GM12878 (cell line): ENCODE measurements around the gene KDM4C. TPM values are rescaled to one million over a fixed set of nuclear protein-coding genes. Genes with fewer than 3 reads are reported as not detected.

ENCODE experiments used
- BRCA1 ChIP-seq: IDR thresholded peaks from 2 replicates; pipeline ENCODE4 v1.6.1; 2011; ENCODE audit warnings: low read depth, low read length, improper control_type of control experiment
- CHD2 ChIP-seq: IDR thresholded peaks from 2 replicates; pipeline ENCODE4 v1.6.1; 2011; ENCODE audit warnings: low read depth, low read length, improper control_type of control experiment, borderline replicate concordance
- IKZF1 ChIP-seq: fragments of 450-650 bp; conservative IDR thresholded peaks from 2 replicates; pipeline ENCODE4 v1.6.1; 2017; ENCODE audit warnings: antibody characterized with exemption, mild to moderate bottlenecking
- JUND ChIP-seq: IDR thresholded peaks from 2 replicates; pipeline ENCODE4 v1.6.1; 2012; ENCODE audit warnings: low read depth, mild to moderate bottlenecking, low read length, improper control_type of control experiment, moderate library complexity
- KLF5 ChIP-seq: fragments of 450-650 bp; IDR thresholded peaks from 2 replicates; pipeline ENCODE4 v1.6.1; 2014; ENCODE audit warnings: mild to moderate bottlenecking; ENCODE audit not compliant: partially characterized antibody
- MYB ChIP-seq: fragments of 150-350 bp; IDR thresholded peaks from 2 replicates; pipeline ENCODE4 v1.6.1; 2014; ENCODE audit warnings: mild to moderate bottlenecking, low read depth, low read length, borderline replicate concordance
- NFXL1 ChIP-seq: fragments of 450-650 bp; IDR thresholded peaks from 2 replicates; pipeline ENCODE4 v1.6.1; 2017; ENCODE audit warnings: antibody characterized with exemption, mild to moderate bottlenecking, borderline replicate concordance
- POLR2AphosphoS2 ChIP-seq: IDR thresholded peaks from 2 replicates; pipeline ENCODE4 v1.6.1; 2011; ENCODE audit warnings: low read depth, mild to moderate bottlenecking, low read length, improper control_type of control experiment, moderate library complexity
- RB1 ChIP-seq: fragments of 450-650 bp; formaldehyde crosslinking; IDR thresholded peaks from 2 replicates; pipeline ENCODE4 v1.6.1; 2017; ENCODE audit warnings: mild to moderate bottlenecking, borderline replicate concordance
- RELA ChIP-seq: fragments of 450-650 bp; IDR thresholded peaks from 2 replicates; pipeline ENCODE4 v1.8.0; 2014; ENCODE audit warnings: borderline replicate concordance; ENCODE audit not compliant: partially characterized antibody
- SMAD1 ChIP-seq: fragments of 450-650 bp; IDR thresholded peaks from 2 replicates; pipeline ENCODE4 v1.6.1; 2018; ENCODE audit warnings: mild to moderate bottlenecking, low read depth; ENCODE audit not compliant: partially characterized antibody
- ZNF217 ChIP-seq: fragments of 450-650 bp; IDR thresholded peaks from 2 replicates; pipeline ENCODE4 v1.6.1; 2017; ENCODE audit warnings: antibody characterized with exemption, mild to moderate bottlenecking
- polyA plus RNA-seq, 11 experiments: library from polyadenylated mRNA; depleted of rRNA in 4 of 11; unstranded in 6 of 11; stranded (reverse) in 5 of 11; fragments of >200 nt; fragmentation: Nextera tagmentation in 4 of 11; fragmentation: Illumina TruSeq in 1 of 11; extraction: Ambion mirVana in 4 of 11; extraction: Trizol in 1 of 11; gene quantifications; 1 replicate in 1 of 11; 2 replicates in 10 of 11; pipeline versions ENCODE4 v1.2.1 to v1.2.3, GENCODE V29; 2011 to 2016; ENCODE audit warnings: inconsistent platforms in 2 of 11, missing spikeins in 2 of 11, low read depth in 1 of 11
- total RNA-seq, 4 experiments: library from RNA; depleted of rRNA in 3 of 4; stranded (reverse); fragments of >200 nt in 3 of 4; fragmentation: Illumina TruSeq in 1 of 4; extraction: Trizol in 1 of 4; gene quantifications; 2 replicates each; pipeline versions ENCODE4 v1.2.1 to v1.2.3, GENCODE V29; 2013 to 2021
- TF ChIP-seq, protein P1 (sequence below): fragments of 450-650 bp; IDR thresholded peaks from 2 replicates; pipeline ENCODE4 v1.6.1; 2017; ENCODE audit warnings: mild to moderate bottlenecking, low read depth, inconsistent platforms; ENCODE audit not compliant: poor library complexity, severe bottlenecking
- TF ChIP-seq, protein P2 (sequence below): fragments of 450-650 bp; IDR thresholded peaks from 2 replicates; pipeline ENCODE4 v1.6.1; 2016; ENCODE audit warnings: mild to moderate bottlenecking
- TF ChIP-seq, protein P3 (sequence below): IDR thresholded peaks from 2 replicates; pipeline ENCODE4 v1.6.1; 2011; ENCODE audit warnings: borderline replicate concordance, low read depth, mild to moderate bottlenecking, moderate library complexity, mixed read lengths, low read length; ENCODE audit not compliant: insufficient read depth; ENCODE audit errors: extremely low read length
- TF ChIP-seq, protein P4 (sequence below): fragments of 450-650 bp; IDR thresholded peaks from 2 replicates; pipeline ENCODE4 v1.6.1; 2017; ENCODE audit warnings: low read depth, mild to moderate bottlenecking, moderate library complexity
- TF ChIP-seq, protein P5 (sequence below): fragments of 450-650 bp; IDR thresholded peaks from 2 replicates; pipeline ENCODE4 v1.6.1; 2017; ENCODE audit warnings: mild to moderate bottlenecking, moderate library complexity

Gene KDM4C
- total and polyA plus RNA-seq, 10 of the 15 experiments (the other 5 are each of a cell fraction or from before 2014, with no cell fraction given): 6.8 to 41.2 (median 20.1) TPM

DNA sequence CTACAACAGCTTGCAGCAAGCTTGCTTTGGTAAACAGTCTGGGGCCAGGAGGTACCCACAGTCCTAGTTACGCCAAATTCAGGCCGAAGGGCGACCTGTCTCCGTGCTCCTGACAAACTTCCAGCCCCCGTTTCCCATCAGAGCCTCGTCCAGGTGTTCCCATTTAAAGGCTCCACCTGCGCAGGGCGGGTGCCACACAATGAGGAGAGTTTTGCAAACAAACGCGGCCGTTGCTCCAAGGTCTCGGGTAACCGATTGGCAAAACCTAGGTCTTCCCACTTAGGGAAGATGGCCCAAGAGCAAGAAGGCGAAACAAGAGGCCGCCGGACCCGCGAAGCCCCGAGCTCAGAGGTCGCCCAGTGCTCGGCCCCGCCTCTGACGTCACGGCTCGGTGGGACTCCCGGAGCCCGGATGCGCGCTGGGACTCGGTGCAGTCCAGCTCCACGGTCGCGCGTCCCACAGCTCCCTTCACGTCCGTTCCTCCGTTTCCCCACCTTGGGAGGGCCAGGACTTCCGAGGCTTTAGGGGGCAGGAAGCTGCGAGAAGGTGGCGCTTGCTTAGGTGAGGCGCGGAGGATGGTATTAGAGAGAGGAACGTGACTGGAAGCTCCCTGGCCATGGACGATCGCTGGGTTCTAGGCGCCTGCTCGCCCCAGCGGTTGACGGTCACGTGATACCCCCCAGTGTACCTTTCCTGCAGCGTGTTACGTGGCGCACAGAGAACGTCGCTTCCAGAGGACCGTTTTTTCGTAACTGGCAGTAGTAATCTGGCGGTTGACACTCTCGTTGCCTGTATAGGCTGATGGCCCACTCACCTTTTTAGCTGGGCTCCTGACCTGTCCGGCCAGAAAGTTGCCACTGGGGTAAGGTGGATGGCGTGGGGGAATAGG is 41.8 kb upstream of the KDM4C start (continued):
- TF ChIP-seq, protein P1, sequence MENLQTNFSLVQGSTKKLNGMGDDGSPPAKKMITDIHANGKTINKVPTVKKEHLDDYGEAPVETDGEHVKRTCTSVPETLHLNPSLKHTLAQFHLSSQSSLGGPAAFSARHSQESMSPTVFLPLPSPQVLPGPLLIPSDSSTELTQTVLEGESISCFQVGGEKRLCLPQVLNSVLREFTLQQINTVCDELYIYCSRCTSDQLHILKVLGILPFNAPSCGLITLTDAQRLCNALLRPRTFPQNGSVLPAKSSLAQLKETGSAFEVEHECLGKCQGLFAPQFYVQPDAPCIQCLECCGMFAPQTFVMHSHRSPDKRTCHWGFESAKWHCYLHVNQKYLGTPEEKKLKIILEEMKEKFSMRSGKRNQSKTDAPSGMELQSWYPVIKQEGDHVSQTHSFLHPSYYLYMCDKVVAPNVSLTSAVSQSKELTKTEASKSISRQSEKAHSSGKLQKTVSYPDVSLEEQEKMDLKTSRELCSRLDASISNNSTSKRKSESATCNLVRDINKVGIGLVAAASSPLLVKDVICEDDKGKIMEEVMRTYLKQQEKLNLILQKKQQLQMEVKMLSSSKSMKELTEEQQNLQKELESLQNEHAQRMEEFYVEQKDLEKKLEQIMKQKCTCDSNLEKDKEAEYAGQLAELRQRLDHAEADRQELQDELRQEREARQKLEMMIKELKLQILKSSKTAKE: peak; percentile 57
- peak; percentile 94 for TF ChIP-seq POLR2AphosphoS2
- no peak for TF ChIP-seq JUND
- TF ChIP-seq, protein P2, sequence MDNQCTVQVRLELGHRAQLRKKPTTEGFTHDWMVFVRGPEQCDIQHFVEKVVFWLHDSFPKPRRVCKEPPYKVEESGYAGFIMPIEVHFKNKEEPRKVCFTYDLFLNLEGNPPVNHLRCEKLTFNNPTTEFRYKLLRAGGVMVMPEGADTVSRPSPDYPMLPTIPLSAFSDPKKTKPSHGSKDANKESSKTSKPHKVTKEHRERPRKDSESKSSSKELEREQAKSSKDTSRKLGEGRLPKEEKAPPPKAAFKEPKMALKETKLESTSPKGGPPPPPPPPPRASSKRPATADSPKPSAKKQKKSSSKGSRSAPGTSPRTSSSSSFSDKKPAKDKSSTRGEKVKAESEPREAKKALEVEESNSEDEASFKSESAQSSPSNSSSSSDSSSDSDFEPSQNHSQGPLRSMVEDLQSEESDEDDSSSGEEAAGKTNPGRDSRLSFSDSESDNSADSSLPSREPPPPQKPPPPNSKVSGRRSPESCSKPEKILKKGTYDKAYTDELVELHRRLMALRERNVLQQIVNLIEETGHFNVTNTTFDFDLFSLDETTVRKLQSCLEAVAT: 0 out of 2 replicates have a peak, but pooled peaks have one; percentile 9
- peak; percentile 91 for TF ChIP-seq IKZF1
- peak; percentile 58 for TF ChIP-seq RELA
- TF ChIP-seq CHD2: 0 out of 2 replicates have a peak, but pooled peaks have one; percentile 19
- peak; percentile 41; the same call in 1 of the 2 replicates for TF ChIP-seq BRCA1
- TF ChIP-seq, protein P3, sequence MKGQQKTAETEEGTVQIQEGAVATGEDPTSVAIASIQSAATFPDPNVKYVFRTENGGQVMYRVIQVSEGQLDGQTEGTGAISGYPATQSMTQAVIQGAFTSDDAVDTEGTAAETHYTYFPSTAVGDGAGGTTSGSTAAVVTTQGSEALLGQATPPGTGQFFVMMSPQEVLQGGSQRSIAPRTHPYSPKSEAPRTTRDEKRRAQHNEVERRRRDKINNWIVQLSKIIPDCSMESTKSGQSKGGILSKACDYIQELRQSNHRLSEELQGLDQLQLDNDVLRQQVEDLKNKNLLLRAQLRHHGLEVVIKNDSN: peak; percentile 93
- TF ChIP-seq SMAD1: peak; percentile 69
- TF ChIP-seq, protein P4, sequence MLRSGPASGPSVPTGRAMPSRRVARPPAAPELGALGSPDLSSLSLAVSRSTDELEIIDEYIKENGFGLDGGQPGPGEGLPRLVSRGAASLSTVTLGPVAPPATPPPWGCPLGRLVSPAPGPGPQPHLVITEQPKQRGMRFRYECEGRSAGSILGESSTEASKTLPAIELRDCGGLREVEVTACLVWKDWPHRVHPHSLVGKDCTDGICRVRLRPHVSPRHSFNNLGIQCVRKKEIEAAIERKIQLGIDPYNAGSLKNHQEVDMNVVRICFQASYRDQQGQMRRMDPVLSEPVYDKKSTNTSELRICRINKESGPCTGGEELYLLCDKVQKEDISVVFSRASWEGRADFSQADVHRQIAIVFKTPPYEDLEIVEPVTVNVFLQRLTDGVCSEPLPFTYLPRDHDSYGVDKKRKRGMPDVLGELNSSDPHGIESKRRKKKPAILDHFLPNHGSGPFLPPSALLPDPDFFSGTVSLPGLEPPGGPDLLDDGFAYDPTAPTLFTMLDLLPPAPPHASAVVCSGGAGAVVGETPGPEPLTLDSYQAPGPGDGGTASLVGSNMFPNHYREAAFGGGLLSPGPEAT: peak; percentile 70
- no peak for TF ChIP-seq NFXL1
- TF ChIP-seq KLF5: peak; percentile 82
- 0 out of 2 replicates have a peak, but pooled peaks have one; percentile 33 for TF ChIP-seq ZNF217
- peak; percentile 93 for TF ChIP-seq RB1
- TF ChIP-seq, protein P5, sequence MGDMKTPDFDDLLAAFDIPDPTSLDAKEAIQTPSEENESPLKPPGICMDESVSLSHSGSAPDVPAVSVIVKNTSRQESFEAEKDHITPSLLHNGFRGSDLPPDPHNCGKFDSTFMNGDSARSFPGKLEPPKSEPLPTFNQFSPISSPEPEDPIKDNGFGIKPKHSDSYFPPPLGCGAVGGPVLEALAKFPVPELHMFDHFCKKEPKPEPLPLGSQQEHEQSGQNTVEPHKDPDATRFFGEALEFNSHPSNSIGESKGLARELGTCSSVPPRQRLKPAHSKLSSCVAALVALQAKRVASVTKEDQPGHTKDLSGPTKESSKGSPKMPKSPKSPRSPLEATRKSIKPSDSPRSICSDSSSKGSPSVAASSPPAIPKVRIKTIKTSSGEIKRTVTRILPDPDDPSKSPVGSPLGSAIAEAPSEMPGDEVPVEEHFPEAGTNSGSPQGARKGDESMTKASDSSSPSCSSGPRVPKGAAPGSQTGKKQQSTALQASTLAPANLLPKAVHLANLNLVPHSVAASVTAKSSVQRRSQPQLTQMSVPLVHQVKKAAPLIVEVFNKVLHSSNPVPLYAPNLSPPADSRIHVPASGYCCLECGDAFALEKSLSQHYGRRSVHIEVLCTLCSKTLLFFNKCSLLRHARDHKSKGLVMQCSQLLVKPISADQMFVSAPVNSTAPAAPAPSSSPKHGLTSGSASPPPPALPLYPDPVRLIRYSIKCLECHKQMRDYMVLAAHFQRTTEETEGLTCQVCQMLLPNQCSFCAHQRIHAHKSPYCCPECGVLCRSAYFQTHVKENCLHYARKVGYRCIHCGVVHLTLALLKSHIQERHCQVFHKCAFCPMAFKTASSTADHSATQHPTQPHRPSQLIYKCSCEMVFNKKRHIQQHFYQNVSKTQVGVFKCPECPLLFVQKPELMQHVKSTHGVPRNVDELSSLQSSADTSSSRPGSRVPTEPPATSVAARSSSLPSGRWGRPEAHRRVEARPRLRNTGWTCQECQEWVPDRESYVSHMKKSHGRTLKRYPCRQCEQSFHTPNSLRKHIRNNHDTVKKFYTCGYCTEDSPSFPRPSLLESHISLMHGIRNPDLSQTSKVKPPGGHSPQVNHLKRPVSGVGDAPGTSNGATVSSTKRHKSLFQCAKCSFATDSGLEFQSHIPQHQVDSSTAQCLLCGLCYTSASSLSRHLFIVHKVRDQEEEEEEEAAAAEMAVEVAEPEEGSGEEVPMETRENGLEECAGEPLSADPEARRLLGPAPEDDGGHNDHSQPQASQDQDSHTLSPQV: peak; percentile 81; the same call in 1 of the 2 replicates
- TF ChIP-seq MYB: 0 out of 2 replicates have a peak, but pooled peaks have one; percentile 63
